WTC11 (cell line): ENCODE data around the gene TMEM134. TPM values are rescaled to one million over a fixed set of nuclear protein-coding genes. Genes with fewer than 3 reads are reported as not detected.

ENCODE experiments used
- ATAC-seq: fragments of 200-7000 bp; cut with Tn5 transposase; 2 replicates; pipeline ENCODE4 v1.10.0; 2021; ENCODE audit warnings: mild to moderate bottlenecking, moderate library complexity
- CTCF ChIA-PET: fragments of 300-600 bp; sonication (Branson Sonifier 250); formaldehyde crosslinking; loops from one replicate; lab custom pipeline; 2021; ENCODE audit warnings: antibody characterized with exemption; lab: Charles Lee
- POLR2A ChIA-PET: fragments of 350-600 bp; sonication (Branson Sonifier 250); formaldehyde crosslinking; loops from one replicate; lab custom pipeline; 2021; ENCODE audit warnings: antibody characterized with exemption; lab: Charles Lee
- DNase-seq: peaks from one replicate; pipeline ENCODE4 v3.0.0; 2021; ENCODE audit warnings: low spot score
- H3K27ac Mint-ChIP-seq: 2 replicates; pipeline ENCODE4 v1.8.0; 2021; ENCODE audit warnings: mixed read lengths
- H3K27me3 Mint-ChIP-seq: 2 replicates; pipeline ENCODE4 v1.8.0; 2021; ENCODE audit warnings: low read depth, mild to moderate bottlenecking, moderate library complexity, mixed read lengths
- H3K36me3 Mint-ChIP-seq: 2 replicates; pipeline ENCODE4 v1.8.0; 2021; ENCODE audit warnings: mixed read lengths
- H3K4me1 Mint-ChIP-seq: 2 replicates; pipeline ENCODE4 v1.8.0; 2022; ENCODE audit warnings: mixed read lengths
- H3K4me3 Mint-ChIP-seq: 2 replicates; pipeline ENCODE4 v1.8.0; 2021; ENCODE audit warnings: mild to moderate bottlenecking, moderate library complexity, mixed read lengths
- H3K9me3 Mint-ChIP-seq: 2 replicates; pipeline ENCODE4 v1.8.0; 2021; ENCODE audit warnings: mixed read lengths
- ATF2 ChIP-seq: sonication (generic); formaldehyde crosslinking; IDR thresholded peaks from 2 replicates; pipeline ENCODE4 v1.8.1; 2022; ENCODE audit warnings: low read depth, missing genetic modification reagents, borderline replicate concordance
- CTCF ChIP-seq: fragments of 200-600 bp; IDR thresholded peaks from 2 replicates; pipeline ENCODE4 v1.8.0; 2022; ENCODE audit warnings: antibody characterized with exemption
- E2F5 ChIP-seq: sonication (generic); formaldehyde crosslinking; IDR thresholded peaks from 2 replicates; pipeline ENCODE4 v1.8.1; 2022; ENCODE audit warnings: mild to moderate bottlenecking, moderate library complexity, missing genetic modification reagents
- ERG ChIP-seq: fragments of 250-450 bp; sonication (Bioruptor Pico); IDR thresholded peaks from 2 replicates; pipeline ENCODE4 v1.8.0; 2021; ENCODE audit warnings: mild to moderate bottlenecking
- ESRRA ChIP-seq: sonication (generic); formaldehyde crosslinking; IDR thresholded peaks from 2 replicates; pipeline ENCODE4 v1.8.1; 2022; ENCODE audit warnings: mild to moderate bottlenecking, missing genetic modification reagents, borderline replicate concordance
- ETV6 ChIP-seq: sonication (generic); formaldehyde crosslinking; IDR thresholded peaks from 2 replicates; pipeline ENCODE4 v1.8.1; 2022; ENCODE audit warnings: mild to moderate bottlenecking, missing genetic modification reagents
- FOXK1 ChIP-seq: sonication (generic); formaldehyde crosslinking; IDR thresholded peaks from 2 replicates; pipeline ENCODE4 v1.8.0; 2022; ENCODE audit warnings: mild to moderate bottlenecking, moderate library complexity, missing genetic modification reagents
- GABPB1 ChIP-seq: sonication (generic); formaldehyde crosslinking; IDR thresholded peaks from 2 replicates; pipeline ENCODE4 v1.8.1; 2023; ENCODE audit warnings: mild to moderate bottlenecking, missing genetic modification reagents
- GTF2I ChIP-seq: fragments of 250-450 bp; sonication (Bioruptor Pico); conservative IDR thresholded peaks from 2 replicates; pipeline ENCODE4 v1.4.0; 2021; ENCODE audit warnings: mild to moderate bottlenecking
- HMGXB4 ChIP-seq: sonication (generic); formaldehyde crosslinking; IDR thresholded peaks from 2 replicates; pipeline ENCODE4 v1.8.1; 2023; ENCODE audit warnings: mild to moderate bottlenecking, moderate library complexity, missing genetic modification reagents
- NFYB ChIP-seq: sonication (generic); formaldehyde crosslinking; conservative IDR thresholded peaks from 2 replicates; pipeline ENCODE4 v1.8.0; 2022; ENCODE audit warnings: low read depth, missing genetic modification reagents
- OVOL2 ChIP-seq: fragments of 250-450 bp; sonication (Bioruptor Pico); IDR thresholded peaks from 2 replicates; pipeline ENCODE4 v1.9.0; 2021; ENCODE audit warnings: mild to moderate bottlenecking, borderline replicate concordance
- RORB ChIP-seq: fragments of 250-450 bp; sonication (Bioruptor Pico); IDR thresholded peaks from 2 replicates; pipeline ENCODE4 v1.9.0; 2021; ENCODE audit warnings: mild to moderate bottlenecking
- SMAD3 ChIP-seq: sonication (generic); formaldehyde crosslinking; IDR thresholded peaks from 2 replicates; pipeline ENCODE4 v1.8.0; 2022; ENCODE audit warnings: missing genetic modification reagents, mild to moderate bottlenecking, borderline replicate concordance
- SMAD4 ChIP-seq: sonication (generic); formaldehyde crosslinking; IDR thresholded peaks from 2 replicates; pipeline ENCODE4 v1.8.0; 2022; ENCODE audit warnings: mild to moderate bottlenecking, missing genetic modification reagents
- ZNF512 ChIP-seq: sonication (generic); formaldehyde crosslinking; IDR thresholded peaks from 2 replicates; pipeline ENCODE4 v1.8.1; 2022; ENCODE audit warnings: missing genetic modification reagents, borderline replicate concordance
- total RNA-seq: library from RNA; stranded (reverse); gene quantifications from 3 replicates; pipeline ENCODE4 v1.2.3, GENCODE V29; 2021

The TMEM134 gene
- total RNA-seq, 1 experiment from 2014 or later, result 55.6 TPM

GRCh38 chr11:67490727-67491065 is 21.6 kb upstream of the TMEM134 start:
- Mint-ChIP-seq H3K4me1 (peaks cover 6% of the 10 kb centered on the region), H3K4me3 (no peak overlapping the region), H3K27me3 (no peaks in the 10 kb centered on the region; the same call in 1 of the 2 replicates), H3K27ac (no peak overlapping the region), H3K9me3 (no peaks in the 10 kb centered on the region), H3K36me3 (peaks cover 10% of the 10 kb centered on the region; the same call in 1 of the 2 replicates)
- ATAC-seq, result no peak
- POLR2A ChIA-PET, result no interaction called here
- no peak for DNase-seq
- CTCF ChIA-PET, result interaction anchor here (1.1 kb wide), 1 partner anchor 22 kb away, joined by 3 read pairs; no protein-coding TSS in a partner anchor
- TF ChIP-seq CTCF, result no peak
- TF ChIP-seq E2F5 (CRISPR knock-in tag), result no peak
- no peak for TF ChIP-seq NFYB (CRISPR knock-in tag)
- no peak for TF ChIP-seq SMAD4 (CRISPR knock-in tag)
- no peak for TF ChIP-seq RORB (CRISPR knock-in tag)
- TF ChIP-seq ESRRA, result no peak
- no peak for TF ChIP-seq OVOL2 (CRISPR knock-in tag)

GRCh38 chr11:67489885-67490726 is 21.1 kb upstream of the TMEM134 start:
- TF ChIP-seq ETV6 (CRISPR knock-in tag) (no peak), GTF2I (no peak)
- Mint-ChIP-seq H3K4me1 (peaks cover 6% of the 10 kb centered on the region), H3K4me3 (no peak overlapping the region), H3K27me3 (no peaks in the 10 kb centered on the region; the same call in 1 of the 2 replicates), H3K27ac (no peak overlapping the region), H3K9me3 (no peaks in the 10 kb centered on the region), H3K36me3 (peaks cover 10% of the 10 kb centered on the region; the same call in 1 of the 2 replicates)
- DNase-seq, result no peak
- POLR2A ChIA-PET, result no interaction called here
- no peak for ATAC-seq
- CTCF ChIA-PET, result interaction anchor here (1.1 kb wide), 1 partner anchor 22 kb away, joined by 3 read pairs; no protein-coding TSS in a partner anchor

- POLR2A ChIA-PET, result no interaction called here
- no peak for DNase-seq
These were observed 20.3 kb upstream of the TMEM134 start for GRCh38 chr11:67489203-67489884.

More at GRCh38 chr11:67489203-67489884, 20.3 kb upstream of the TMEM134 start:
- CTCF ChIA-PET, result no interaction called here
- no peak overlapping the region for H3K27ac Mint-ChIP-seq
- peaks cover 10% of the 10 kb centered on the region for H3K4me1 Mint-ChIP-seq
- TF ChIP-seq SMAD3 (CRISPR knock-in tag) (no peak), GABPB1 (CRISPR knock-in tag) (no peak), HMGXB4 (no peak), ATF2 (no peak), FOXK1 (no peak), ERG (no peak), ZNF512 (CRISPR knock-in tag) (no peak)
- H3K4me3 Mint-ChIP-seq, result no peak overlapping the region
- peaks cover 10% of the 10 kb centered on the region; the same call in 1 of the 2 replicates for H3K36me3 Mint-ChIP-seq
- ATAC-seq, result no peak
- peaks cover 6% of the 10 kb centered on the region for H3K27me3 Mint-ChIP-seq
- H3K9me3 Mint-ChIP-seq, result no peaks in the 10 kb centered on the region
